Naive thymus-derived CD4-positive, alpha-beta T cell (primary cell): ENCODE data around the gene PCP2. TPM values are rescaled to one million over a fixed set of nuclear protein-coding genes. Genes with fewer than 3 reads are reported as not detected.

Experiments
- ATAC-seq: fragments of 150-1000 bp; cut with Tn5 transposase; 2 replicates; pipeline ENCODE4 v1.10.0; 2021; ENCODE audit warnings: mild to moderate bottlenecking, moderate library complexity
- CTCF ChIA-PET: fragments of 350-600 bp; sonication (Branson Sonifier 250); formaldehyde crosslinking; loops from one replicate; lab custom pipeline; 2021; ENCODE audit warnings: antibody characterized with exemption; lab: Charles Lee
- POLR2A ChIA-PET: fragments of 350-600 bp; sonication (Branson Sonifier 250); formaldehyde crosslinking; loops from one replicate; lab custom pipeline; 2021; ENCODE audit warnings: antibody characterized with exemption, inconsistent platforms; lab: Charles Lee
- DNase-seq, 9 donors: peaks; one replicate each; pipeline versions ENCODE4 v3.0.0 to v3.0.0-alpha.2; 2020 to 2022; ENCODE audit warnings: mixed read lengths in 1 of 9
- H3K27ac ChIP-seq: one replicate; pipeline ENCODE4 v1.7.0; 2013; ENCODE audit warnings: mild to moderate bottlenecking, low read depth, low read length, moderate library complexity
- H3K27me3 ChIP-seq, 2 donors: one replicate each; pipeline ENCODE4 v1.7.0; 2013; ENCODE audit warnings: low read length in 2 of 2, mild to moderate bottlenecking in 2 of 2, moderate library complexity in 2 of 2; ENCODE audit not compliant: control insufficient read depth in 2 of 2, insufficient read depth in 2 of 2
- H3K36me3 ChIP-seq, 3 experiments: 1 replicate in 2 of 3; 2 replicates in 1 of 3; pipeline ENCODE4 v1.7.0; 2013; ENCODE audit warnings: low read length in 3 of 3, mild to moderate bottlenecking in 3 of 3, moderate library complexity in 1 of 3; ENCODE audit not compliant: insufficient read depth in 3 of 3, control insufficient read depth in 2 of 3
- H3K4me1 ChIP-seq, 2 donors: one replicate each; pipeline ENCODE4 v1.7.0; 2013; ENCODE audit warnings: low read length in 2 of 2, mild to moderate bottlenecking in 2 of 2, moderate library complexity in 1 of 2; ENCODE audit not compliant: control insufficient read depth in 2 of 2, insufficient read depth in 2 of 2
- H3K4me3 ChIP-seq: 2 replicates; pipeline ENCODE4 v1.7.0; 2013; ENCODE audit warnings: mild to moderate bottlenecking, low read length
- H3K9me3 ChIP-seq, 3 experiments: 1 replicate in 2 of 3; 2 replicates in 1 of 3; pipeline ENCODE4 v1.7.0; 2013; ENCODE audit warnings: low read length in 3 of 3; ENCODE audit not compliant: control insufficient read depth in 2 of 3
- H3K27ac Mint-ChIP-seq, 9 donors: one replicate each; pipeline ENCODE4 v1.8.0; 2020 to 2022; ENCODE audit warnings: mixed read lengths in 9 of 9, mild to moderate bottlenecking in 8 of 9, moderate library complexity in 5 of 9, inconsistent platforms in 2 of 9
- H3K27me3 Mint-ChIP-seq, 5 donors: one replicate each; pipeline ENCODE4 v1.8.0; 2021 to 2022; ENCODE audit warnings: mixed read lengths in 5 of 5, mild to moderate bottlenecking in 1 of 5
- H3K36me3 Mint-ChIP-seq, 5 donors: one replicate each; pipeline ENCODE4 v1.8.0; 2020 to 2022; ENCODE audit warnings: mixed read lengths in 5 of 5, mild to moderate bottlenecking in 3 of 5, inconsistent platforms in 1 of 5
- H3K4me1 Mint-ChIP-seq, 7 donors: one replicate each; pipeline ENCODE4 v1.8.0; 2020 to 2022; ENCODE audit warnings: mixed read lengths in 7 of 7, mild to moderate bottlenecking in 3 of 7, inconsistent platforms in 1 of 7
- H3K4me3 Mint-ChIP-seq, 10 donors: one replicate each; pipeline ENCODE4 v1.8.0; 2020 to 2022; ENCODE audit warnings: mild to moderate bottlenecking in 10 of 10, mixed read lengths in 10 of 10, moderate library complexity in 6 of 10, inconsistent platforms in 2 of 10
- H3K9me3 Mint-ChIP-seq, 11 donors: one replicate each; pipeline ENCODE4 v1.8.0; 2020 to 2022; ENCODE audit warnings: mixed read lengths in 11 of 11, mild to moderate bottlenecking in 4 of 11, inconsistent platforms in 1 of 11, moderate library complexity in 1 of 11
- intact Hi-C, 2 donors: fragments of 100-400 bp; cut with micrococcal nuclease; formaldehyde crosslinking; loops; one replicate each; pipeline ENCODE4 v1.15.1; 2023
- polyA plus RNA-seq, 2 donors: library from polyadenylated mRNA; unstranded; fragments of 300-500 nt; fragmentation: Illumina TruSeq; gene quantifications; one replicate each; pipeline ENCODE4 v1.2.3, GENCODE V29; 2021
- total RNA-seq, 6 experiments: library from RNA in 5 of 6; stranded (reverse) in 5 of 6; gene quantifications; 1 replicate in 5 of 6; 2 replicates in 1 of 6; pipeline ENCODE4 v1.2.3 and lab custom pipeline; 2021 to 2026

Gene PCP2
- total RNA-seq (10 to 100 TPM in 1 of 5 experiments, 1 to 10 TPM in 4; 2.2 to 13.4 (median 5.4) TPM), polyA plus RNA-seq (not detected), total RNA-seq (lab: John Stamatoyannopoulos, UW) (1.5 reads per million, percentile 4 among the genes with 10 or more reads in this experiment)

DNA sequence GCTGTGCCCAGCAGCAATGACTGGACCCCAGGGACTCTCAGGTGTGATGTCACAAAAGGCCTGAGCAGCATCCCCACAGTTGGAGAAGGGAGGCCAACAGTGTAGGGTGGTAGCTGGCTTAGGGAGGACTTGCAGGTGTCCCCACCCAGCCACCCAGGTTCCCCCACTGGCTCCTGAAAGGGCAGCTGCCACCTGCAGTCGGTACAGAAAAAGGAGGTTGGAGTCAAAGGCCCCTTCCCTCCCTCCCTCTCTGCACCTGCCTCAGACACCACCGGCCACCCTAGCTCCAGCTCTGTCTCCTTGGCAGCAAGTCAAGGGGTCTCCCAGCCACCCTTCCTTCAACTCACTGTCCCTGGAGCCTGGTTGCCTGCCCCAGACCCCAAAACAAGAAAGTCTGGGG is at the start of gene PCP2:
PCP2 (minus strand) TSS at position 22 of the 400 bp plus-strand sequence. CDS start 262 bp downstream, outside the sequence.
- peaks cover 0 to 19% (median 0%) of the 10 kb centered on the region in 3 experiments for H3K36me3 ChIP-seq
- Mint-ChIP-seq H3K4me1 (peaks cover 25 to 66% (median 42%) of the 10 kb centered on the region in 7 donors), H3K27me3 (no peaks in the 10 kb centered on the region), H3K9me3 (peaks cover 0 to 3% (median 0%) of the 10 kb centered on the region in 11 donors), H3K4me3 (peak within 1 kb of the TSS in 4 of 10 donors; percentile 7 to 75 (median 37)), H3K36me3 (peaks cover 0 to 10% (median 5%) of the 10 kb centered on the region in 5 donors), H3K27ac (peak within 1 kb of the TSS in 3 of 9 donors; percentile 59 to 76 (median 67))
- H3K4me1 ChIP-seq, result peaks cover 22 to 29% of the 10 kb centered on the region in 2 donors
- H3K4me3 ChIP-seq, result no peak within 1 kb of the TSS
- no peak for ATAC-seq
- intact Hi-C loops, result no loop called here
- ChIA-PET CTCF (no interaction called here), POLR2A (interaction anchor here (0.5 kb wide), 1 partner anchor 103 kb away, joined by 6 read pairs; no protein-coding TSS in a partner anchor)
- no peaks in the 10 kb centered on the region for H3K27me3 ChIP-seq
- H3K27ac ChIP-seq, result no peak within 1 kb of the TSS
- no peak for DNase-seq
- no peaks in the 10 kb centered on the region for H3K9me3 ChIP-seq

- peak overlapping the region; percentile 83 to 96 (median 91) for H3K4me3 Mint-ChIP-seq
- H3K27me3 Mint-ChIP-seq, result peaks cover 0 to 10% (median 0%) of the 10 kb centered on the region in 5 donors
- peaks cover 0 to 2% (median 0%) of the 10 kb centered on the region in 11 donors for H3K9me3 Mint-ChIP-seq
- ATAC-seq (no peak), DNase-seq (no peak)
- H3K27me3 ChIP-seq, result no peaks in the 10 kb centered on the region
- H3K4me3 ChIP-seq, result peak overlapping the region; percentile 84
- H3K27ac ChIP-seq, result peak overlapping the region; percentile 91
- peaks cover 8 to 43% (median 35%) of the 10 kb centered on the region in 7 donors for H3K4me1 Mint-ChIP-seq
- ChIA-PET CTCF (interaction anchor here (3.2 kb wide), 1 partner anchor 118 kb away, joined by 55 read pairs; no protein-coding TSS in a partner anchor), POLR2A (interaction anchor here (1.1 to 2.2 kb wide), 2 partner anchors 23 to 26 kb away, joined by 4 to 10 read pairs; no protein-coding TSS in a partner anchor)
- H3K36me3 ChIP-seq, result peaks cover 0 to 38% (median 0%) of the 10 kb centered on the region in 3 experiments
- peak overlapping the region; percentile 58 to 95 (median 85) for H3K27ac Mint-ChIP-seq
- intact Hi-C loops, result no loop called here
- peaks cover 22 to 23% of the 10 kb centered on the region in 2 donors for H3K4me1 ChIP-seq
- H3K9me3 ChIP-seq, result no peaks in the 10 kb centered on the region
- H3K36me3 Mint-ChIP-seq, result peaks cover 0 to 13% (median 0%) of the 10 kb centered on the region in 5 donors
Measured at GRCh38 chr19:7682175-7682855, 48.8 kb upstream of the PCP2 start.

DNA sequence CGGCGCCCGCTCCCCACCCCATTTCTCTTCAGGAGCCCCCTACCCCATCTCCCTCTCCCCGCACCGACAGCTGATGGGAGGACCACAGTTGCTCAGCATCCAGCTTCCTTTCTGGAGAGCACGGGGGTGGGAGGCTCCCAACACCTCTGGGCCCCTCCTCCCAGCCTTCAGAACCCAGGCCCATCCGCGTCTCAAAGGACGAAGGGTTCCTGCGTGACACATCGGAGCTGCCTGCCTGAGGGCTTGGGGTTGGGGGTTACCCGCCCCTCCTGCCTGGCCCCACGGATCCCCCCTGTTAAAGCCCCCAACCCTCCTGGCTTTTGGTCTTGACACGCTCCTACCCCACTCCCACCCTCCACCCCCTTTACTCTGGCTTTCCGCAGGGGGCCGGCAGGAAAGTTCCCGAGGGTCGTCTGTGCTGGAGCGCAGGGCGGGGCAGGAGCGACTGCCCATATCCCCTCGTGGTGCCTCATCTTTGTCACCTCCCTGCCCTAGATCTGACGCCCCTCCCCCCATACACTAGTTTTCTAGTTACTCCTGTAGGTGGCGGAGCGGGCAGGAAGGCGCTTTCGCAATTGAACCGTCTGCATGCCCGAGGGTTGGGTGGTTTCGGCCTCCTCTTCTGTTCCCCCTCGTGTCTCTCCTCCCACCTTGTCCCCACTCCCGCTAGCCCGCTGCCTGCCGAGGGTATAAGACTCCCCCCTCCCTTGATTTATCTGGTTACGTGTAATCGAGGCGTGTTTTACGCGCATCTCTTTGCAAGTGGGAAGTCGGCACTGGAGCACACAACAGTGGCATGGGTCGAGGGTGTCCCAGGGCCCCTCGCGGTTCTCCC is 48.0 kb upstream of the PCP2 start:
- Histone ChIP-seq H3K27me3 (no peaks in the 10 kb centered on the region), H3K36me3 (peaks cover 0 to 38% (median 0%) of the 10 kb centered on the region in 3 experiments), H3K4me1 (peaks cover 25 to 28% of the 10 kb centered on the region in 2 donors), H3K4me3 (peak overlapping the region; percentile 84), H3K9me3 (no peaks in the 10 kb centered on the region), H3K27ac (peak overlapping the region; percentile 91)
- ATAC-seq (peak; percentile 71), DNase-seq (peak; percentile 60 to 90 (median 85))
- ChIA-PET POLR2A (interaction anchor here (0.6 to 2.2 kb wide), 16 partner anchors 16 to 191 kb away, joined by 3 to 16 read pairs (median 4); partner anchors contain the start of genes CLEC4G, FCER2, PET100 and XAB2), CTCF (interaction anchor here (0.6 to 3.2 kb wide), 27 partner anchors 11 to 150 kb away, joined by 3 to 55 read pairs (median 4); partner anchors contain the start of gene STXBP2)
- Mint-ChIP-seq H3K9me3 (peaks cover 0 to 2% (median 0%) of the 10 kb centered on the region in 11 donors), H3K36me3 (peaks cover 0 to 13% (median 0%) of the 10 kb centered on the region in 5 donors), H3K4me3 (peak overlapping the region; percentile 83 to 96 (median 91)), H3K27ac (peak overlapping the region; percentile 54 to 95 (median 93)), H3K4me1 (peaks cover 14 to 51% (median 42%) of the 10 kb centered on the region in 7 donors), H3K27me3 (peaks cover 0 to 16% (median 5%) of the 10 kb centered on the region in 5 donors)
- intact Hi-C loops, result loop anchor here (1.0 to 2.0 kb wide), 10 partner anchors 24 to 583 kb away; partner anchors contain the start of genes PET100 (in 2 of the 2), XAB2 (in 2 of the 2), MAP2K7 (in 1 of the 2) and PNPLA6 (in 1 of the 2)

GRCh38 chr19:7680606-7681339 is 47.3 kb upstream of the PCP2 start, which contains the start of gene TRAPPC5:
TRAPPC5 (plus strand) TSS chr19:7680833; CDS start chr19:7682254, 1,421 bp downstream.
- Histone ChIP-seq H3K4me3 (peak within 1 kb of the TSS; percentile 84), H3K27ac (peak within 1 kb of the TSS; percentile 91), H3K9me3 (no peaks in the 10 kb centered on the region), H3K27me3 (peaks cover 0 to 6% of the 10 kb centered on the region in 2 donors), H3K36me3 (peaks cover 0 to 36% (median 0%) of the 10 kb centered on the region in 3 experiments), H3K4me1 (peaks cover 26 to 32% of the 10 kb centered on the region in 2 donors)
- ChIA-PET CTCF (interaction anchor here (0.6 to 3.2 kb wide), 28 partner anchors 10 to 151 kb away, joined by 3 to 55 read pairs (median 4); partner anchors contain the start of gene STXBP2), POLR2A (interaction anchor here (0.6 to 2.2 kb wide), 15 partner anchors 17 to 190 kb away, joined by 3 to 16 read pairs (median 5); partner anchors contain the start of genes CLEC4G, FCER2, PET100 and XAB2)
- peaks cover 3 to 22% (median 8%) of the 10 kb centered on the region in 5 donors for H3K27me3 Mint-ChIP-seq
- peaks cover 20 to 59% (median 46%) of the 10 kb centered on the region in 7 donors for H3K4me1 Mint-ChIP-seq
- intact Hi-C loops, result loop anchor here (1.0 to 2.0 kb wide), 14 partner anchors 25 to 582 kb away; partner anchors contain the start of genes PET100 (in 2 of the 2), XAB2 (in 2 of the 2), MAP2K7 (in 1 of the 2) and PNPLA6 (in 1 of the 2)
- peak within 1 kb of the TSS; percentile 83 to 96 (median 91) for H3K4me3 Mint-ChIP-seq
- peaks cover 0 to 2% (median 0%) of the 10 kb centered on the region in 11 donors for H3K9me3 Mint-ChIP-seq
- ATAC-seq (peak; percentile 86), DNase-seq (peak; percentile 80 to 95 (median 89))
- H3K27ac Mint-ChIP-seq, result peak within 1 kb of the TSS; percentile 54 to 95 (median 93)
- peaks cover 0 to 13% (median 0%) of the 10 kb centered on the region in 5 donors for H3K36me3 Mint-ChIP-seq
